GM12878 (cell line): Measurements from ENCODE around the gene KDSR. TPM values are rescaled to one million over a fixed set of nuclear protein-coding genes. Genes with fewer than 3 reads are reported as not detected.

Source experiments
- ATAC-seq: fragments of 200-7000 bp; cut with Tn5 transposase; 3 replicates; pipeline ENCODE4 v1.9.1; 2020; ENCODE audit warnings: mild to moderate bottlenecking, moderate library complexity
- BruUV-seq: library from RNA; stranded (reverse); fragments of 400-500 nt; replicated peaks from 2 replicates; lab custom pipeline; 2021; lab: Mats Ljungman, UMichigan
- CTCF ChIA-PET: fragments of 300-600 bp; sonication (Branson Sonifier 250); formaldehyde crosslinking; extraction: SDS; loops from one replicate; lab custom pipeline; 2021; ENCODE audit warnings: inconsistent platforms; lab: Yijun Ruan, JAX
- POLR2A ChIA-PET: fragments of 350-600 bp; formaldehyde crosslinking; extraction: SDS; loops from one replicate; lab custom pipeline; 2021; ENCODE audit warnings: inconsistent platforms; lab: Charles Lee
- RAD21 ChIA-PET: fragments of 300-600 bp; sonication (Branson Sonifier 250); formaldehyde crosslinking; loops from one replicate; lab custom pipeline; 2023; ENCODE audit warnings: antibody characterized with exemption; ENCODE audit not compliant: unreplicated experiment; lab: Charles Lee
- SMC1A ChIA-PET: fragments of 300-600 bp; sonication (Branson Sonifier 250); formaldehyde crosslinking; loops from one replicate; lab custom pipeline; 2023; ENCODE audit not compliant: unreplicated experiment, uncharacterized antibody; lab: Charles Lee
- DNase-seq: peaks from one replicate; pipeline ENCODE4 v3.0.0-alpha.2; 2011; ENCODE audit warnings: low read depth, low spot score
- FAIRE-seq: peaks from 3 replicates; lab custom pipeline; 2011; peaks lifted over from hg19 to GRCh38; lab: Jason Lieb, UNC
- H2AFZ ChIP-seq: 2 replicates; pipeline ENCODE4 v1.6.0; 2011; ENCODE audit warnings: low read depth, low read length, control low read depth; ENCODE audit not compliant: control insufficient read depth
- H3K27ac ChIP-seq: 2 replicates; pipeline ENCODE4 v1.5.1; 2011; ENCODE audit warnings: control low read depth; ENCODE audit not compliant: control insufficient read depth, insufficient read depth
- H3K27me3 ChIP-seq, 2 experiments: replicated peaks in 1 of 2; 2 replicates each; pipeline versions ENCODE4 v1.6.0 to v1.6.1; 2011; ENCODE audit warnings: low read length in 1 of 2; ENCODE audit not compliant: control insufficient read depth in 2 of 2, insufficient read depth in 2 of 2
- H3K36me3 ChIP-seq, 2 experiments: 2 replicates each; pipeline ENCODE4 v1.5.1; 2011; ENCODE audit warnings: low read length in 1 of 2; ENCODE audit not compliant: control insufficient read depth in 2 of 2, insufficient read depth in 2 of 2
- H3K4me1 ChIP-seq: 2 replicates; pipeline ENCODE4 v1.6.1; 2011; ENCODE audit warnings: mild to moderate bottlenecking, low read length, moderate library complexity, mixed read lengths; ENCODE audit not compliant: control insufficient read depth, insufficient read depth
- H3K4me2 ChIP-seq: 2 replicates; pipeline ENCODE4 v1.6.0; 2011; ENCODE audit warnings: control low read depth; ENCODE audit not compliant: control insufficient read depth, insufficient read depth
- H3K4me3 ChIP-seq: fragments of 200-600 bp; sonication (generic); 2 replicates; pipeline ENCODE4 v1.5.1; 2016
- H3K79me2 ChIP-seq: 2 replicates; pipeline ENCODE4 v1.6.0; 2011; ENCODE audit warnings: low read length; ENCODE audit not compliant: control insufficient read depth, insufficient read depth
- H3K9ac ChIP-seq: 2 replicates; pipeline ENCODE4 v1.8.0; 2011; ENCODE audit warnings: low read length, control low read depth, mixed read lengths; ENCODE audit not compliant: control insufficient read depth, insufficient read depth
- H3K9me3 ChIP-seq: replicated peaks from 3 replicates; pipeline ENCODE4 v1.5.1; 2011; ENCODE audit warnings: mild to moderate bottlenecking, low read length; ENCODE audit not compliant: control insufficient read depth, insufficient read depth
- H4K20me1 ChIP-seq: 2 replicates; pipeline ENCODE4 v1.6.0; 2011; ENCODE audit not compliant: control insufficient read depth, insufficient read depth
- DPF2 ChIP-seq: fragments of 450-650 bp; IDR thresholded peaks from 2 replicates; pipeline ENCODE4 v1.6.1; 2017; ENCODE audit warnings: mild to moderate bottlenecking
- NBN ChIP-seq: fragments of 450-650 bp; IDR thresholded peaks from 2 replicates; pipeline ENCODE4 v1.6.1; 2016
- NR2C1 ChIP-seq: fragments of 450-650 bp; IDR thresholded peaks from 2 replicates; pipeline ENCODE4 v1.6.1; 2017; ENCODE audit warnings: antibody characterized with exemption, mild to moderate bottlenecking, moderate library complexity
- in situ Hi-C: fragments of 300-500 bp; cut with MboI; formaldehyde crosslinking; loops from 9 replicates; pipeline ENCODE4 v1.14.3; 2018; ENCODE audit warnings: mixed read lengths
- intact Hi-C: fragments of 100-400 bp; cut with micrococcal nuclease; formaldehyde crosslinking; loops from one replicate; pipeline ENCODE4 v1.14.2; 2022; ENCODE audit not compliant: unreplicated experiment
- polyA plus RNA-seq, 11 experiments: library from polyadenylated mRNA; depleted of rRNA in 4 of 11; unstranded in 6 of 11; stranded (reverse) in 5 of 11; fragments of >200 nt; fragmentation: Nextera tagmentation in 4 of 11; fragmentation: Illumina TruSeq in 1 of 11; extraction: Ambion mirVana in 4 of 11; extraction: Trizol in 1 of 11; gene quantifications; 1 replicate in 1 of 11; 2 replicates in 10 of 11; pipeline versions ENCODE4 v1.2.1 to v1.2.3, GENCODE V29; 2011 to 2016; ENCODE audit warnings: inconsistent platforms in 2 of 11, missing spikeins in 2 of 11, low read depth in 1 of 11
- total RNA-seq, 4 experiments: library from RNA; depleted of rRNA in 3 of 4; stranded (reverse); fragments of >200 nt in 3 of 4; fragmentation: Illumina TruSeq in 1 of 4; extraction: Trizol in 1 of 4; gene quantifications; 2 replicates each; pipeline versions ENCODE4 v1.2.1 to v1.2.3, GENCODE V29; 2013 to 2021
- TF ChIP-seq, protein P1 (sequence below): fragments of 450-650 bp; IDR thresholded peaks from 2 replicates; pipeline ENCODE4 v1.6.1; 2017; ENCODE audit warnings: mild to moderate bottlenecking, low read depth, inconsistent platforms; ENCODE audit not compliant: poor library complexity, severe bottlenecking
- TF ChIP-seq, protein P2 (sequence below): fragments of 450-650 bp; IDR thresholded peaks from 2 replicates; pipeline ENCODE4 v1.6.1; 2017; ENCODE audit warnings: low read depth, mild to moderate bottlenecking, moderate library complexity
- TF ChIP-seq, protein P3 (sequence below): IDR thresholded peaks from 2 replicates; pipeline ENCODE4 v1.6.1; 2011; ENCODE audit warnings: low read depth, mild to moderate bottlenecking, low read length, moderate library complexity, borderline replicate concordance; ENCODE audit errors: extremely low read depth
- TF ChIP-seq, protein P4 (sequence below): fragments of 450-650 bp; IDR thresholded peaks from 2 replicates; pipeline ENCODE4 v1.6.1; 2017; ENCODE audit warnings: mild to moderate bottlenecking, moderate library complexity

The KDSR gene
- total and polyA plus RNA-seq, 10 of the 15 experiments (the other 5 are each of a cell fraction or from before 2014, with no cell fraction given), result 5.2 to 25.9 (median 14.3) TPM

DNA sequence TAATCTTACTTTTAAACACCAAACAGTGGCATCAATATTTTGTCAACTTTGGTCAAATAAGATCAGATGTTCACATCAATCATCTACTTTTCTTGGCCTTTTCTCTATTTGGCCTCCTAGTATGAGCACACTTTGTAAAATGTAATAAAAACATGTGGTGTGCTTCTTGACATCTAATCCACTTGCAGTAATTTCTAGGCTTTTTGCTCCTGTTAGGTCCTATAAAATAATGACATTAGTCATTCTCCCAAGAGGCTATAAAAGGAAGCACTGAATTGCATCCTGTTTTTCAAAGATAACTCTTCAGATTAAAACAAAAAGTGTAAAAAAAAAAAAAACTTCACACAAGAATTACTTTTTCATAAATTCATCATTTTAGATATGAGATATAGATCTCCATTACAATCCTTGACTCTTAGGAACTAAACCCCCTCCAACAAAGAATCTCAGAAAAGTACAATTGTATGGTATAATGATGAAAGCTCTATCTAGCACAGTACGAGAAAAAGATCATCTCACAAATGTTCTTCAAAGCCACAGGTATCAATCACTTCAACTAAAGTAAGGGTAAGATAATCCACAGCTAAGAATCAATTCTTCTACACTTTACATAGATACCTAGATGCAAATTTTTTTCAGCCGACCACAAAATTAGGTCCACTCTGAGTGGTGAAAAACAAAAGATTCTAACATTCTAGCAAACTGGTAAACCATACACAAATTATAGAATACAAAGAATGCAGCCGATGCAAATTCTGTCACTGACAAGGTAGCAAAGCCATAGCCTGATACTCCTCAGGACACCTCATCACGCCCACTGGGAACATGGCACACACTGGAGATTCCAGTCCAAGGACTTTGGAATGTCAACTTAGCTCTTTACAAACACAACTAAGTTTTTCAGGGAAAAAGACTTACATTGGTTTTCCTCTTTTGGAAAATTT, 50.1 kb downstream of the KDSR start (continued):
- TF ChIP-seq, protein P1, sequence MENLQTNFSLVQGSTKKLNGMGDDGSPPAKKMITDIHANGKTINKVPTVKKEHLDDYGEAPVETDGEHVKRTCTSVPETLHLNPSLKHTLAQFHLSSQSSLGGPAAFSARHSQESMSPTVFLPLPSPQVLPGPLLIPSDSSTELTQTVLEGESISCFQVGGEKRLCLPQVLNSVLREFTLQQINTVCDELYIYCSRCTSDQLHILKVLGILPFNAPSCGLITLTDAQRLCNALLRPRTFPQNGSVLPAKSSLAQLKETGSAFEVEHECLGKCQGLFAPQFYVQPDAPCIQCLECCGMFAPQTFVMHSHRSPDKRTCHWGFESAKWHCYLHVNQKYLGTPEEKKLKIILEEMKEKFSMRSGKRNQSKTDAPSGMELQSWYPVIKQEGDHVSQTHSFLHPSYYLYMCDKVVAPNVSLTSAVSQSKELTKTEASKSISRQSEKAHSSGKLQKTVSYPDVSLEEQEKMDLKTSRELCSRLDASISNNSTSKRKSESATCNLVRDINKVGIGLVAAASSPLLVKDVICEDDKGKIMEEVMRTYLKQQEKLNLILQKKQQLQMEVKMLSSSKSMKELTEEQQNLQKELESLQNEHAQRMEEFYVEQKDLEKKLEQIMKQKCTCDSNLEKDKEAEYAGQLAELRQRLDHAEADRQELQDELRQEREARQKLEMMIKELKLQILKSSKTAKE, result no peak
- no peak for TF ChIP-seq NR2C1
- no peak; the same call in 1 of the 2 replicates for TF ChIP-seq NBN
- TF ChIP-seq, protein P2, sequence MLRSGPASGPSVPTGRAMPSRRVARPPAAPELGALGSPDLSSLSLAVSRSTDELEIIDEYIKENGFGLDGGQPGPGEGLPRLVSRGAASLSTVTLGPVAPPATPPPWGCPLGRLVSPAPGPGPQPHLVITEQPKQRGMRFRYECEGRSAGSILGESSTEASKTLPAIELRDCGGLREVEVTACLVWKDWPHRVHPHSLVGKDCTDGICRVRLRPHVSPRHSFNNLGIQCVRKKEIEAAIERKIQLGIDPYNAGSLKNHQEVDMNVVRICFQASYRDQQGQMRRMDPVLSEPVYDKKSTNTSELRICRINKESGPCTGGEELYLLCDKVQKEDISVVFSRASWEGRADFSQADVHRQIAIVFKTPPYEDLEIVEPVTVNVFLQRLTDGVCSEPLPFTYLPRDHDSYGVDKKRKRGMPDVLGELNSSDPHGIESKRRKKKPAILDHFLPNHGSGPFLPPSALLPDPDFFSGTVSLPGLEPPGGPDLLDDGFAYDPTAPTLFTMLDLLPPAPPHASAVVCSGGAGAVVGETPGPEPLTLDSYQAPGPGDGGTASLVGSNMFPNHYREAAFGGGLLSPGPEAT, result no peak; the same call in 1 of the 2 replicates

DNA sequence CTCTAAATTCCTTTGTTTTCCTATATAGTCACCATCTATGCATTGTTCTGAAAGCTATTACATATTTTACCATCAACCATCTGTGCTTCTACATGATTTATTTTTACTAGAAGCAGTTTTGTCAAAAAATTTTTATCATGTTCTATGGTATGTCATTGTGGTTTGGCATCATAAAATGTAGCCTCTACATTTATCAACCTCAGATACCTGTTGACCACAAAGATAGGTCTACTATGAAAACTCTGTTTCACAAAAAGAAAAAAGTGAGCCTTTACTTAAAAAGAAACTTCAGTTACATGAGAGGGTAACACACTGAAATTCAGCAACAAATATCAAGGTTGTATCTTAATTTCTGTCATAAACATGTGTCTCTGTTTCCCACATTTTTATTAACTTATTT, 51.1 kb downstream of the KDSR start:
- ChIA-PET SMC1A (interaction anchor here (1.0 to 6.8 kb wide), 11 partner anchors 11 to 184 kb away, joined by 3 to 161 read pairs (median 12); no protein-coding TSS in a partner anchor), RAD21 (interaction anchor here (1.0 to 6.1 kb wide), 8 partner anchors 111 to 184 kb away, joined by 3 to 172 read pairs (median 11); no protein-coding TSS in a partner anchor), CTCF (interaction anchor here (1.0 to 6.6 kb wide), 7 partner anchors 10 to 184 kb away, joined by 3 to 119 read pairs (median 4); no protein-coding TSS in a partner anchor)
- Histone ChIP-seq H3K4me2 (peak overlapping the region; percentile 88), H4K20me1 (no peaks in the 10 kb centered on the region), H3K4me1 (peaks cover 8% of the 10 kb centered on the region), H3K27me3 (no peaks in the 10 kb centered on the region), H3K9ac (peak overlapping the region; percentile 97), H3K79me2 (peaks cover 96% of the 10 kb centered on the region), H3K9me3 (no peaks in the 10 kb centered on the region), H3K36me3 (no peaks in the 10 kb centered on the region), H3K4me3 (peak overlapping the region; percentile 98), H3K27ac (peak overlapping the region; percentile 90), H2AFZ (no peak overlapping the region)
- no TSS peak for BruUV-seq
- ATAC-seq (no peak), FAIRE-seq (no peak), DNase-seq (no peak)
- intact Hi-C loops, result no loop called here
- in situ Hi-C loops, result loop anchor here (5.0 kb wide), 1 partner anchor 174 kb away; no protein-coding TSS in a partner anchor
- TF ChIP-seq, protein P3, sequence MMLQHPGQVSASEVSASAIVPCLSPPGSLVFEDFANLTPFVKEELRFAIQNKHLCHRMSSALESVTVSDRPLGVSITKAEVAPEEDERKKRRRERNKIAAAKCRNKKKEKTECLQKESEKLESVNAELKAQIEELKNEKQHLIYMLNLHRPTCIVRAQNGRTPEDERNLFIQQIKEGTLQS, result no peak
- TF ChIP-seq, protein P4, sequence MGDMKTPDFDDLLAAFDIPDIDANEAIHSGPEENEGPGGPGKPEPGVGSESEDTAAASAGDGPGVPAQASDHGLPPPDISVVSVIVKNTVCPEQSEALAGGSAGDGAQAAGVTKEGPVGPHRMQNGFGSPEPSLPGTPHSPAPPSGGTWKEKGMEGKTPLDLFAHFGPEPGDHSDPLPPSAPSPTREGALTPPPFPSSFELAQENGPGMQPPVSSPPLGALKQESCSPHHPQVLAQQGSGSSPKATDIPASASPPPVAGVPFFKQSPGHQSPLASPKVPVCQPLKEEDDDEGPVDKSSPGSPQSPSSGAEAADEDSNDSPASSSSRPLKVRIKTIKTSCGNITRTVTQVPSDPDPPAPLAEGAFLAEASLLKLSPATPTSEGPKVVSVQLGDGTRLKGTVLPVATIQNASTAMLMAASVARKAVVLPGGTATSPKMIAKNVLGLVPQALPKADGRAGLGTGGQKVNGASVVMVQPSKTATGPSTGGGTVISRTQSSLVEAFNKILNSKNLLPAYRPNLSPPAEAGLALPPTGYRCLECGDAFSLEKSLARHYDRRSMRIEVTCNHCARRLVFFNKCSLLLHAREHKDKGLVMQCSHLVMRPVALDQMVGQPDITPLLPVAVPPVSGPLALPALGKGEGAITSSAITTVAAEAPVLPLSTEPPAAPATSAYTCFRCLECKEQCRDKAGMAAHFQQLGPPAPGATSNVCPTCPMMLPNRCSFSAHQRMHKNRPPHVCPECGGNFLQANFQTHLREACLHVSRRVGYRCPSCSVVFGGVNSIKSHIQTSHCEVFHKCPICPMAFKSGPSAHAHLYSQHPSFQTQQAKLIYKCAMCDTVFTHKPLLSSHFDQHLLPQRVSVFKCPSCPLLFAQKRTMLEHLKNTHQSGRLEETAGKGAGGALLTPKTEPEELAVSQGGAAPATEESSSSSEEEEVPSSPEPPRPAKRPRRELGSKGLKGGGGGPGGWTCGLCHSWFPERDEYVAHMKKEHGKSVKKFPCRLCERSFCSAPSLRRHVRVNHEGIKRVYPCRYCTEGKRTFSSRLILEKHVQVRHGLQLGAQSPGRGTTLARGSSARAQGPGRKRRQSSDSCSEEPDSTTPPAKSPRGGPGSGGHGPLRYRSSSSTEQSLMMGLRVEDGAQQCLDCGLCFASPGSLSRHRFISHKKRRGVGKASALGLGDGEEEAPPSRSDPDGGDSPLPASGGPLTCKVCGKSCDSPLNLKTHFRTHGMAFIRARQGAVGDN, result peak; percentile 44; the same call in 1 of the 2 replicates
- no peak for TF ChIP-seq DPF2
- TF ChIP-seq, all 136 proteins: peak for 1
- POLR2A ChIA-PET, result interaction anchor here (0.9 to 6.5 kb wide), 7 partner anchors 27 to 185 kb away, joined by 3 to 144 read pairs (median 15); no protein-coding TSS in a partner anchor
